HG03565 (cell line): ENCODE data around the gene C1orf159.

ENCODE experiments used
- ATAC-seq: cut with Tn5 transposase; IDR thresholded peaks from one replicate; pipeline ENCODE4 v1.9.1; 2021; ENCODE audit warnings: mild to moderate bottlenecking, moderate library complexity; ENCODE audit not compliant: unreplicated experiment

The C1orf159 gene

DNA sequence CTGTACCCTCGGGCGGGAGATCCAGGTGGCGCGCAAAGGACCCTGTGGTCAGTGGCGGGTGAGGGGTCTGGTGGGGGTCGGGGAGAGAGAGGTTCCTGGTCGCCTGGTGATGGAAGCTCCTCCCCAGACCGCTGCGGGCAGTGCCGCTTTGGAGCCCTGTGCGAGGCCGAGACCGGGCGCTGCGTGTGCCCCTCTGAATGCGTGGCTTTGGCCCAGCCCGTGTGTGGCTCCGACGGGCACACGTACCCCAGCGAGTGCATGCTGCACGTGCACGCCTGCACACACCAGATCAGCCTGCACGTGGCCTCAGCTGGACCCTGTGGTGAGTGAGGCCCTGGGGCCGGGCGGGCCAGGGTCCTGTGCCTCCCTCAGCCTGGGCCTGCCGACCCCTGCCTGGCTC is 72.5 kb downstream of the C1orf159 start:
- no peak for ATAC-seq

DNA sequence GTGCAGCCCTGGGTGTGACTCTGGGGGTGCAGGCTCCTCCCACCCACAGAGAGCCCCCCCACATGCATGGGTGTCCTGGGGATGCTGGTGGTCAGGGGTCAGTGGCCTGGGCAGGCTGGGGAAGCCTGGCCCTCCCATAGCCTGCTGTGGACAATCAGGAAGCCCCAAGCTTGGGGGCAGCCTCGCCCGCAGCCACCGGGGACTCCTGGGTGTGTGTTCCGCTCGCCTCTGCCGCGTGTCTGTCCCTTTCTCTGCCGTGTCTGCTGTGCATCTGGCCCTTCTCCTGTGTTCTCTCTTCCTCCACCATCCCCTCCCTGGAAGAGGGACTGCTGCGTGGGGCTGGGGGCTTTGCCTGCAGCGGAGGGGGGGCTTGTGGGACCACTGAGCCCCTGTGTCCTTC is 73.1 kb downstream of the C1orf159 start:
- ATAC-seq, result no peak

DNA sequence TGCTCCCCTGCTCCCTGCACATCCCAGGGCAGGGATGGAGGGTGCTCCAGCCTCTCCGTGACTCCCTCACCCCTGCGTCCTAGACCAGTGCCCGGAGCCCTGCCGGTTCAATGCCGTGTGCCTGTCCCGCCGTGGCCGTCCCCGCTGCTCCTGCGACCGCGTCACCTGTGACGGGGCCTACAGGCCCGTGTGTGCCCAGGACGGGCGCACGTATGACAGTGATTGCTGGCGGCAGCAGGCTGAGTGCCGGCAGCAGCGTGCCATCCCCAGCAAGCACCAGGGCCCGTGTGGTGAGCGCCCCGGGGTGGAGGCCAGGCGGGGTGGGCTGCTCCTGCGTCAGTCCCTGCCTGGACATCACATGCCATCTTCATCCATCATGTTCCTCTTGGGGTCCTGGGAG is 74.0 kb downstream of the C1orf159 start:
- no peak for ATAC-seq

DNA sequence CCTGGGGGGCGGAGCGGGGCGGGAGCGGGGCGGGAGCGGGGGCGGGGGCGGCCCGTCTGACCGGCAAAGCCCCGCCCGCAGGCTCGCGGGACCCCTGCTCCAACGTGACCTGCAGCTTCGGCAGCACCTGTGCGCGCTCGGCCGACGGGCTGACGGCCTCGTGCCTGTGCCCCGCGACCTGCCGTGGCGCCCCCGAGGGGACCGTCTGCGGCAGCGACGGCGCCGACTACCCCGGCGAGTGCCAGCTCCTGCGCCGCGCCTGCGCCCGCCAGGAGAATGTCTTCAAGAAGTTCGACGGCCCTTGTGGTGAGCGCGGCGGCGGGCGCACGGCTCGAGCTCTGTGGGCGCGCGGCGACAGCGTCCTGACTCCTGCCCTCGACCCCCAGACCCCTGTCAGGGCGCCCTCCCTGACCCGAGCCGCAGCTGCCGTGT is 74.8 kb downstream of the C1orf159 start:
- no peak for ATAC-seq

DNA sequence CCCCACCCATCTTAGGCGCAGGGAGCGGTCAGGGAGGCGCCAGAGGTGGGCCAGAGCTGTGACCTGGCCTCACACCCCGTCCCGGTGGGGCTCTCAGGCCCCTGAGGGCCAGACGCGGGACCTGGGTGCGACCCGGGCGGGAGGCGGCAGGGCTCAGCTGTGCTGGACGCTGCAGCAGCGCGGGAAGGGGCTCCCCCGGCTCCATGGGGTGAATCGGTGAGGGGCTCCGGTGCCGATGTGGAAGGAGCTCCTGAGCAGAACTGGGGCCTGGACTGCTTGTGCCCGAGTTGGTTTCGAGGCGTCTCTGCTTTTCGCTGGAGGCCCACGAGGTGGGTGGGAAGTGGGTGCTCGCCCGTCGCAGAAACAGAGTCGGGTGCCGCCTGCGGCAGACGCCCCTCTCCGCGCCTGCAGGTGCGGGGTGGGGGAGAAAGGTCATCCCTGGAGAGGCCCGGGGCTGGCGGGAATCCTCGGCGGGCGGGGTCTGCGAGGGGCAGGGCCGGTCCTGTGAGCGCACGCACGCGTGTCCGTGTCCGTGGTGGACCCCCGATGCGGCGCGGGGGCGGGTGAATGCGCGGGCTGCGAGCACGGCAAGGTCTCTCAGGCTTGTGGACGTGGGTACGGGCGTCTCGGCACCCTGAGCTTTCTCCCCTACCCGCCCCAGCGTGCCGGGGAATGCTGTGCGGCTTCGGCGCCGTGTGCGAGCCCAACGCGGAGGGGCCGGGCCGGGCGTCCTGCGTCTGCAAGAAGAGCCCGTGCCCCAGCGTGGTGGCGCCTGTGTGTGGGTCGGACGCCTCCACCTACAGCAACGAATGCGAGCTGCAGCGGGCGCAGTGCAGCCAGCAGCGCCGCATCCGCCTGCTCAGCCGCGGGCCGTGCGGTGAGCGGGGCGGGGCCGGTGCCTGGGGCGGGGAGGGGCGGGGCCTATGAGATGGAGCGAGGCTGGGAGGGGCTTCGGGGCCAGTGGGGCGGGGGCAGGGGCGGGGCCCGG is 75.6 kb downstream of the C1orf159 start:
- no peak for ATAC-seq

DNA sequence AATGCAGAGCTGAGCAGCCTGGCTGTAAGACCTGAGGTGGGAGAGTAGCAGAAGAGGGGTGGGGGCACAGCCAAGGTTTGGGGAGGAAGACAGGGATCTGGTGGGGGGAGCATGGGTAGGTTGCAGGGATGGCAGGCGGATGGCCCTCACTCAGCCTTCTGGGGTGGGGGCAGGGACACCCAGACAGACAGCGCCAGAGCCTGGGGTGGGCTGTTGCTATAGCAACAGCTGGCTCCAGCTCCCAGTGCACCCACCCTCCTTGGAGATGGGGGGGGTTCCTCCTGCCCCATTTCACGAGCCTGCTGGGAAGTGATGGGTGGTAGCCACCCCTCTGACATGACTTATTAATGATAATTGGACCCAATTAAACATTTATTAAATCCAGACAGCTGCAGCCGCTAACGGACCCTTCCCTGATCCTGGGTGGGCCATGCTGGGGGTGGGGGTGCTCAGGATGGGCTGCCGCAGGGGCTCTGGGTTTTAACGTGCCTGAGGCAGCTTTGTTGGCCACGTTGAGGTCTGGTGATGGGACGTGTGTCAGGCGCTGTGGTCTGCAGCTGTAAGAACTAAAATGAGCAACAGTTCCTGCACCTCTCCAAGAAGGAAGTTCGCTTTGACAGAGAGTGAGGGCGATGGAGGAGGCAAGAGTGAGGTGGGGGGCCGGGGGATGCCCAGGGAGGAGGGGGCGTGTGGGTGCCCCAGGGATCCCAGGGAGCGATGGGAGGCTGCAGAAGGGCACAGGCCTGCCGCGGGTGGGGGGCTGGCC is 76.6 kb downstream of the C1orf159 start:
- ATAC-seq, result no peak

DNA sequence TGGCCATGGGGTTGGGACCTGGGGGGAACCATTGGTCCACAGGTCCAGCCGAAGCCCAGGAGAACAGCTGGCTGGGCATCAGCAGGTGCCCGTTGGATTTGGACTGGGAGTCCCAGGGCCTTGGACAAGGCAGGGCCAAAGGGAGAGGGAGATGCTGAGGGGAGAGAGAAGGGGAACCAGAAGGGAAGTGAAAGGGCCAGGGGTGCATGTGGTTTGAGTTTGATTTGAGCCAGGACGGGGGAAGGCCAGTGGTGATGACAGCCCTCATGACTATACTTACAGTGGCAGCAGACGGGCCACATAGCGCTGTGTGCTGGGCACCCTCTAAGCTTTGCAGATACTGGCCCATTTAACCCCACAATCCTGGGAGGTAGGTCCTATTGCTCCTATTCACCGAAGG is 77.2 kb downstream of the C1orf159 start:
- no peak for ATAC-seq

DNA sequence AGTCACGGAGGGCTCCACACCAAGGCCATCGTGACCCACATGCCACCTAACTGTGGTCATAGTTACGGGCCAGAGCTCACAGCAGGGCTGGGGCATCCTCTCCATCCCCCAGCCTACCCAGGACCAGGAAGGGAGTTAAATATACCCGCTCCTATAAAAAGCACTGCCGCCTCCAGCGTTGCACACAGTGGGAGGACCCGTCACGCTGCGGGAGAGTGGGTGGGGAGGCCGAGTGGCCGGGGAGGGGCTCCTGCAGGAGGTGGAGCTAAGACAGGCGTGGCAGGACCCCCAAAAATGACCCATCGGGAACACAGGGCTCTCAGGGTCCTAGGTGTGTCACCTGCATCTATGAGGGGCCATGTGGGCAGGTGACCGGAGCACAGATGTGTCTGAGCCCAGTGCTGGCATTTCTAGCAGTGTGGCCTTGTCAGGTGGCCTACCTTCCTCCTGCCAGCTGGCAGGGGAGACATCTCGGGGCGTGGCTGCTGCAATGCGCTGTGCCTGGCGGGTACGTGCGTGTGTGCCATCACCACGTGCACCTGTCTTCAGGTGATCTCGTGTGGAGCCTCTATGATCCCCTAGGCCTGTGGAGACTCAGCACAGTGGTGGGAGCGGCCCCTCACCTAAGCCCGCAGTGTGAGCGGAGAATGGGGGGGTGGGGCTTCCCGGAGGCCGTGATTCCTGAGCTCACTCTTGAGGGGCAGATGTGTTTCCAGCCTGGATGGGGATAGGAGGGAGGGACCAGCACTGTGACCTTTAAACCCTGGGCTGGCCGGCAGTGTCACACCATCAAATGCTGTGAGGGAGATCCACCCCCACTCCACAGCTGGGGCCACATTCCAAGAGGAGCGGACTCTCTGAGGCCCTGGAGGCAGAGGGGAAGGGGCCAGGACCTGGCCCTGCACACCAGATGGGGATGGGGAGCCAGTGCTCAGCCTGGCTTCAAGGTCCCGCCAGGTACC is 78.2 kb downstream of the C1orf159 start:
- no peak for ATAC-seq

DNA sequence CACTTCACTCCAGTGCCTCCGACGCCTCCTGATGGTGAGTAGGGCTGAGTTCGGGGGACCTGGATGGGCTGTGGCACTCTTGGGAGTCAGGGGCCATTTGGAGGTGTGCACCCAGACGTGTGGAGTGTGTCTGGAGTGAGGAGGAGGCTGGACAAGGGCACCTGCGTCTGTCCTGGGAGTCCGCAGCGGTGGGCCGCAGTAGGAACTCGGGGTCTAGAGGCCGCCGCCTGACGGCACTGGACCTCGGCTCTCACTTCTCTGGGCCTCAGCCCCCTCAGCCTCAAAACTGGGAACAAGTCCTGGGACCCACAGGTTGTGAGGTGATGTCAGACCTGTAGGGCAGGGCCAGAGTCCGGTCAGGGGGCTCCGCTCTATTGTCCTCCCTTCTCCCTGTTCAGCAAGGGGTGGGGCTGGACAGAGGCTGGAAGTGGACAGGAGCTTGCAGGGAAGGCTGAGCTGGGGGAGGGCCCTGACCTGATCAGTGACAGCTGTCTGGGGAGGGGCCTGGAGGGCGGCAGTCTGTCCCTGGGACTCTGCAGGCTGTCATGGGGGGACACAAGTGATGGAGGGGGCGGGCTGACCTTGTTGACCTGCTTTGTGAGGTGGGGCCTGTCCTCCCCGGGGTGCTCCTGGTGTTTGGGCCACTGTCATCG is 80.5 kb downstream of the C1orf159 start:
- no peak for ATAC-seq

DNA sequence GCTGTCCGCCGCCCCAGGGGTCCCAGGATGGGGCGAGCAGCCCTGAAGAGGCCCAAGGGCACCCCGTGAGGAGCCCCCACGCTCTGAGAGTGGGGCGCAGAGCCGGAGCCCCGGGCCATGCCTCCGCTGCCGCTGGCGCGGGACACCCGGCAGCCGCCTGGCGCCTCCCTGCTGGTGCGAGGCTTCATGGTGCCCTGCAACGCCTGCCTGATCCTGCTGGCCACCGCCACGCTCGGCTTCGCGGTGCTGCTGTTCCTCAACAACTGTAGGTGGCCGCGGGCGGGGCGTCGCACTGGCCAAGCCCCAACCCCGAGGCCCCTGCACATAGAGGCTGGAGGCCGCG is 81.5 kb downstream of the C1orf159 start:
- ATAC-seq, result no peak

DNA sequence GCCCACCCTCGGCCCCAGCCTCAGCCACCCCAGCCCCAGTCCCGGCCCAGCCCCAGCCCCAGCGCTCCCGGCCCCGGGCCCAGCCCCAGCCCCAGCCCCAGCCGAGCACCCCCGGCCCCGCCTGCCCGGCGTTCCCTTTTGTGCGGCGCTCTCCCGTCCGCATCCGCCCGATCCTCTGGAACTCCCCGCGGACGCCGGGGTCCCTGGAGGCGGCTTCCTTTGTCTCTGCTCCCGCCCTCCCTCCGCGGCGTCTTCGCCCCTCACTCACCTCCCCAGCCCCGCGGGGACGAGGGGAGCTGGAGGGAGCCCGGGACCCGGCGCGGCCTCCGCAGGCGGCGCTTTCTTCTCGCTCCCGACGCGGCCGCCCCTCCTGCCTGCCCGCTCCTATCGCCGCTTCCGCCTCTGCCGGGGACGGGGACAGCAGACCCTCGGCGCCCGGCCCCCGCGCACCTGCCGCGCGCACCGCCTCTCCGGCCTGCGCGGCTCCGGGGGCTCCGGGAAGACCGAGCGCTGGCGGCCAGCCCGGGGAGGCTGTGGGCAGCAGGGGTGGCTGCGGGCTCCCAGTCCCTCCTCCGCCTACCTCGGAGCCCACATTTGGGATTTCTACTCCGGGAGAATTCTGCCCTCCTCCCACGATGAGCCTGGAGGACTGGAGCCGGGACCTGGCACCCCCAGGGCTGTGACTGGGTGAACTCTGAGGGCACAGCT is 82.0 kb downstream of the C1orf159 start:
- no peak for ATAC-seq

DNA sequence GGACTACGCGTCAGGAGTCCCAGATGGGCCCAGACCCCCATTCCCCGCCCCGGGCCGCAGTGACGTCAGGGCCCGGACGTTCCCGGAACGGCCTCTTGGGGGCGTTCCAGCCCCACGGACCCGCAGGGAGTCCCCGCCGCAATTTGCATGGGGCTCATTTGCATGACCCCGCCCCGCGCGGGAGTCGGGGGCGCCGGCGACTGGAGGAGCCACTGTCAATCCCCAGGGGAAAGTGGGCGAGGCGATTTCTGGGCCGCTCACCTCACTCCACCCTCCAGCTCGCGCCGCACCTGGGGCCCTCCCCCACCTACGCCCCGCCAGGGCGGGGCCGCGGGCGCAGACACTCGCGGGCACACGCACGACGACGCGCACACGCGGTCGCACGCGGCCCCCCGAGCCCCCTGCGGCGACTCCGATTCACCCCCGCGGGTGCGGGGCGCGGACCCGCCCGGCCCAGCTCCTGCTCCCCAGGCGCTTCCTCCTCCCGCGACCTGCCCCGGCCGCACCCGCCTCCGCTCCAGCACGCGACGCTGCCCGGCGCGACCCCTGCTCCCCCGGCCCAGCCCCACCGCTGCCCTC is 82.8 kb downstream of the C1orf159 start:
- ATAC-seq, result peak; percentile 81

DNA sequence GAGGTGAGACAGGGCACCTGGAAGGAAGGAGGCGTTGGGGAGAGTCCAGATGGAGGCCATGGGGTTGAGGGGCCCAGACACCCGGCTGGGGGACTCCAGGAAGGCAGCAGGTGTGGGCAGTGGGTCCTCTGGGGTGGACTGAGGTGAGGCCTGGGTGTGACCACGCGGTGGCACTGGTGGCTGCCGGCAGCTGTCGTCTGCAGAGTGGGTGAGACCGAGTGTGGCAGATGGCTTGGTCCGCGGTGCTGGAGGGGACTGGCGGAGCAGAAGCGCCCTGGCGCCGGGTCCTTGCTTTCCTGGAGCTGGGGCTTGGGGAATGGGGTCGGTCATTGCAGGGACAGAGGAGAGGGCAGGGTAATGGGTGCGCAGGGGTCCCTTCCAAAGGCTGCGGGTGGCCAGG is 83.5 kb downstream of the C1orf159 start:
- no peak for ATAC-seq
